Stimulated activated CD4-positive, alpha-beta T cell treated with anti-CD3 and anti-CD28 coated beads, Interleukin-15, amount 100 ng/mL, for 24 hours (primary cell): Measurements from ENCODE around the gene SCARF1.

Experiments
- DNase-seq: peaks from one replicate; pipeline ENCODE4 v3.0.0-alpha.2; 2020

The SCARF1 gene

GRCh38 chr17:1647802-1648171 is 2.3 kb upstream of the SCARF1 start:
- DNase-seq = no peak

GRCh38 chr17:1646199-1646875 is 805 bp upstream of the SCARF1 start:
- DNase-seq = no peak

- peak; percentile 64 for DNase-seq
Observed at GRCh38 chr17:1644493-1645206, 882 bp downstream of the SCARF1 start.

GRCh38 chr17:1643999-1644492 is 1.5 kb downstream of the SCARF1 start:
- no peak for DNase-seq

- peak; percentile 55 for DNase-seq
Observed at GRCh38 chr17:1643293-1643998, 2.1 kb downstream of the SCARF1 start.

GRCh38 chr17:1641065-1641403 is 4.5 kb downstream of the SCARF1 start:
- DNase-seq = no peak

- DNase-seq = no peak
Observed at GRCh38 chr17:1640329-1641064, 5.0 kb downstream of the SCARF1 start.

GRCh38 chr17:1639549-1640180 is 5.9 kb downstream of the SCARF1 start:
- DNase-seq = no peak

- no peak for DNase-seq
Observed at GRCh38 chr17:1638624-1639300, 6.8 kb downstream of the SCARF1 start.

- DNase-seq = no peak
Observed at GRCh38 chr17:1638171-1638590, 7.4 kb downstream of the SCARF1 start.

GRCh38 chr17:1636732-1637285 is 8.7 kb downstream of the SCARF1 start:
- DNase-seq = no peak

- no peak for DNase-seq
Observed at GRCh38 chr17:1635675-1636465, 9.7 kb downstream of the SCARF1 start.

- DNase-seq = no peak
Observed at GRCh38 chr17:1634841-1635650, 10.5 kb downstream of the SCARF1 start.

- DNase-seq = no peak
Observed at GRCh38 chr17:1630662-1631061, 14.9 kb downstream of the SCARF1 start.

GRCh38 chr17:1629504-1630310 is 15.8 kb downstream of the SCARF1 start:
- DNase-seq = peak; percentile 86

GRCh38 chr17:1628856-1629503 is 16.6 kb downstream of the SCARF1 start:
- peak; percentile 93 for DNase-seq

GRCh38 chr17:1627982-1628855 is 17.3 kb downstream of the SCARF1 start, which contains the start of gene SLC43A2:
Gene SLC43A2, minus strand, starts transcription at chr17:1628834. Its CDS starts 960 bp downstream, at chr17:1627874.
- DNase-seq = peak; percentile 84
